K562 (cell line): ENCODE measurements around the gene ENDOD1. TPM values are rescaled to one million over a fixed set of nuclear protein-coding genes. Genes with fewer than 3 reads are reported as not detected.

ENCODE experiments used
- ATAC-seq: fragments of 200-7000 bp; cut with Tn5 transposase; 3 replicates; pipeline ENCODE4 v1.9.1; 2020; ENCODE audit warnings: moderate library complexity
- BruUV-seq: library from RNA; stranded (reverse); fragments of 400-500 nt; replicated peaks from 2 replicates; lab custom pipeline; 2021; lab: Mats Ljungman, UMichigan
- CTCF ChIA-PET: fragments of 300-600 bp; formaldehyde crosslinking; extraction: SDS; loops from one replicate; lab custom pipeline; 2021; ENCODE audit warnings: low intra/inter-chr PET ratio; lab: Yijun Ruan, JAX
- POLR2A ChIA-PET: fragments of 300-600, 350-650 bp; sonication (Branson Sonifier 250); formaldehyde crosslinking; extraction: SDS; loops from one replicate; lab custom pipeline; 2021; ENCODE audit warnings: antibody characterized with exemption, inconsistent platforms; lab: Yijun Ruan, JAX
- DNase-seq, 4 experiments: peaks; one replicate each; pipeline versions ENCODE4 v3.0.0 to v3.0.0-alpha.2; 2011 to 2018; ENCODE audit warnings: low spot score in 3 of 4, mixed read lengths in 3 of 4; ENCODE audit errors: extremely low read depth in 1 of 4
- FAIRE-seq: peaks from 2 replicates; lab custom pipeline; 2011; peaks lifted over from hg19 to GRCh38; lab: Jason Lieb, UNC
- H2AFZ ChIP-seq: 2 replicates; pipeline ENCODE4 v1.6.0; 2011; ENCODE audit warnings: low read depth, low read length, control low read depth, inconsistent platforms
- H3K27ac ChIP-seq: fragments of 200-600 bp; 3 replicates; pipeline ENCODE4 v1.8.0; 2011; ENCODE audit warnings: low read depth, mild to moderate bottlenecking, control low read depth, inconsistent platforms, low read length, moderate library complexity, mixed read lengths; ENCODE audit errors: extremely low read depth
- H3K27me3 ChIP-seq, 2 experiments: fragments of 300-600 bp in 1 of 2; 2 replicates in 1 of 2; 3 replicates in 1 of 2; pipeline versions ENCODE4 v1.6.0 to v1.8.0; 2011; ENCODE audit warnings: inconsistent platforms in 2 of 2, low read length in 2 of 2, mild to moderate bottlenecking in 1 of 2, mixed read lengths in 1 of 2, moderate library complexity in 1 of 2; ENCODE audit not compliant: control insufficient read depth in 2 of 2, insufficient read depth in 2 of 2
- H3K36me3 ChIP-seq: fragments of 300-600 bp; 3 replicates; pipeline ENCODE4 v1.8.0; 2011; ENCODE audit warnings: mild to moderate bottlenecking, low read length, inconsistent platforms; ENCODE audit not compliant: control insufficient read depth, insufficient read depth
- H3K4me1 ChIP-seq, 2 experiments: fragments of 200-600 bp in 1 of 2; replicated peaks in 1 of 2; 2 replicates in 1 of 2; 3 replicates in 1 of 2; pipeline versions ENCODE4 v1.5.1 to v1.8.0; 2011; ENCODE audit warnings: inconsistent platforms in 2 of 2, low read length in 2 of 2, mild to moderate bottlenecking in 1 of 2, mixed read lengths in 1 of 2, moderate library complexity in 1 of 2; ENCODE audit not compliant: control insufficient read depth in 2 of 2, insufficient read depth in 2 of 2
- H3K4me2 ChIP-seq: 2 replicates; pipeline ENCODE4 v1.6.1; 2011; ENCODE audit warnings: low read length, control low read depth, inconsistent platforms, mixed read lengths; ENCODE audit not compliant: insufficient read depth
- H3K4me3 ChIP-seq: fragments of 200-600 bp; sonication (generic), shearing (Covaris generic); 2 replicates; pipeline ENCODE4 v1.5.1; 2016; ENCODE audit warnings: control low read depth, inconsistent platforms
- H3K79me2 ChIP-seq: fragments of 200-600 bp; 3 replicates; pipeline ENCODE4 v1.8.0; 2011; ENCODE audit warnings: low read length, inconsistent platforms; ENCODE audit not compliant: control insufficient read depth, insufficient read depth
- H3K9ac ChIP-seq, 2 experiments: 2 replicates each; pipeline versions ENCODE4 v1.6.0 to v1.6.1; 2011; ENCODE audit warnings: low read depth in 2 of 2, low read length in 2 of 2, control low read depth in 1 of 2, inconsistent platforms in 1 of 2, mild to moderate bottlenecking in 1 of 2, mixed read lengths in 1 of 2; ENCODE audit not compliant: insufficient read depth in 1 of 2
- H3K9me1 ChIP-seq: one replicate; pipeline ENCODE4 v1.6.0; 2011; ENCODE audit warnings: inconsistent platforms, mild to moderate bottlenecking, low read length, moderate library complexity; ENCODE audit not compliant: control insufficient read depth, insufficient read depth
- H3K9me3 ChIP-seq: replicated peaks from 2 replicates; pipeline ENCODE4 v1.5.1; 2011; ENCODE audit warnings: low read depth, low read length, inconsistent platforms; ENCODE audit not compliant: control insufficient read depth, insufficient read depth
- H4K20me1 ChIP-seq: replicated peaks from 2 replicates; pipeline ENCODE4 v1.6.1; 2011; ENCODE audit warnings: low read length, inconsistent platforms, mixed read lengths; ENCODE audit not compliant: control insufficient read depth, insufficient read depth
- BHLHE40 ChIP-seq: IDR thresholded peaks from 2 replicates; pipeline ENCODE4 v1.6.1; 2011; ENCODE audit warnings: low read length, improper control_type of control experiment
- CTBP1 ChIP-seq: fragments of 450-650 bp; IDR thresholded peaks from 2 replicates; pipeline ENCODE4 v1.6.1; 2016; ENCODE audit warnings: borderline replicate concordance
- FOXK2 ChIP-seq, 2 experiments: fragments of 450-650 bp; IDR thresholded peaks in 1 of 2; conservative IDR thresholded peaks in 1 of 2; 2 replicates each; pipeline ENCODE4 v1.6.1; 2016; ENCODE audit warnings: low read depth in 2 of 2, mild to moderate bottlenecking in 1 of 2
- HMGN3 ChIP-seq: IDR thresholded peaks from 2 replicates; pipeline ENCODE4 v1.6.1; 2011; ENCODE audit warnings: borderline replicate concordance, low read depth, mild to moderate bottlenecking, mixed read lengths, low read length; ENCODE audit not compliant: insufficient read length; ENCODE audit errors: extremely low read depth
- HNRNPLL ChIP-seq: fragments of 200-400 bp; formaldehyde crosslinking; IDR thresholded peaks from 2 replicates; pipeline ENCODE4 v1.6.1; 2017; ENCODE audit warnings: low read length, low read depth, mild to moderate bottlenecking; ENCODE audit not compliant: poor library complexity, severe bottlenecking
- JUND ChIP-seq, 2 experiments: IDR thresholded peaks; 2 replicates in 1 of 2; 3 replicates in 1 of 2; pipeline ENCODE4 v1.6.1; 2011; ENCODE audit warnings: borderline replicate concordance in 2 of 2, low read depth in 2 of 2, low read length in 2 of 2, improper control_type of control experiment in 1 of 2, missing biosample characterization in 1 of 2, missing genetic modification characterization in 1 of 2, missing genetic modification reagents in 1 of 2
- NBN ChIP-seq: fragments of 450-650 bp; IDR thresholded peaks from 2 replicates; pipeline ENCODE4 v1.6.1; 2016; ENCODE audit warnings: low read depth, mild to moderate bottlenecking
- NFRKB ChIP-seq: fragments of 450-650 bp; IDR thresholded peaks from 2 replicates; pipeline ENCODE4 v1.6.1; 2016; ENCODE audit warnings: low read depth
- NR4A1 ChIP-seq, 2 experiments: fragments of 250-450 bp in 1 of 2; fragments of 450-650 bp in 1 of 2; sonication (Bioruptor Pico) in 1 of 2; IDR thresholded peaks; 2 replicates each; pipeline versions ENCODE4 v1.4.0 to v1.6.1; 2016 to 2020; ENCODE audit warnings: mild to moderate bottlenecking in 2 of 2, missing compliant biosample characterization in 1 of 2, missing genetic modification characterization in 1 of 2, moderate library complexity in 1 of 2
- PHB2 ChIP-seq: fragments of 450-650 bp; IDR thresholded peaks from 2 replicates; pipeline ENCODE4 v1.6.1; 2017; ENCODE audit warnings: low read depth
- POLR2AphosphoS5 ChIP-seq: IDR thresholded peaks from 2 replicates; pipeline ENCODE4 v1.6.1; 2011; ENCODE audit warnings: mild to moderate bottlenecking, low read depth, low read length, moderate library complexity; ENCODE audit not compliant: control insufficient read depth, insufficient read depth
- PTBP1 ChIP-seq: fragments of 200-400 bp; formaldehyde crosslinking; IDR thresholded peaks from 2 replicates; pipeline ENCODE4 v1.6.1; 2017; ENCODE audit warnings: low read depth, low read length
- SNRNP70 ChIP-seq: fragments of 200-400 bp; formaldehyde crosslinking; optimal IDR thresholded peaks from 2 replicates; pipeline ENCODE3; 2017; ENCODE audit warnings: low read depth, low read length
- TCF7L2 ChIP-seq: fragments of 150-350 bp; IDR thresholded peaks from 2 replicates; pipeline ENCODE4 v1.6.1; 2016; ENCODE audit warnings: low read depth, mild to moderate bottlenecking, low read length, moderate library complexity
- THAP7 ChIP-seq: fragments of 250-450 bp; sonication (Bioruptor Pico); IDR thresholded peaks from 2 replicates; pipeline ENCODE4 v1.5.0; 2021
- XRCC4 ChIP-seq: IDR thresholded peaks from one replicate; pipeline ENCODE4 v1.6.1; 2011; ENCODE audit not compliant: insufficient read depth, insufficient read length; ENCODE audit errors: extremely low read depth
- ZNF133 ChIP-seq: fragments of 250-450 bp; sonication (Bioruptor Pico); IDR thresholded peaks from 2 replicates; pipeline ENCODE4 v1.4.0; 2020; ENCODE audit warnings: mild to moderate bottlenecking
- ZNF232 ChIP-seq: sonication (generic); formaldehyde crosslinking; IDR thresholded peaks from 2 replicates; pipeline ENCODE4 v1.8.0; 2022; ENCODE audit warnings: mild to moderate bottlenecking, missing genetic modification reagents
- ZNF24 ChIP-seq: fragments of 450-650 bp; IDR thresholded peaks from 2 replicates; pipeline ENCODE4 v1.6.1; 2016
- ZNF282 ChIP-seq: sonication (generic); formaldehyde crosslinking; IDR thresholded peaks from 2 replicates; pipeline ENCODE4 v1.8.1; 2023; ENCODE audit warnings: missing genetic modification reagents
- ZNF561 ChIP-seq: fragments of 450-650 bp; formaldehyde crosslinking; conservative IDR thresholded peaks from 2 replicates; pipeline ENCODE4 v1.4.0; 2020; ENCODE audit warnings: mild to moderate bottlenecking, moderate library complexity
- ZNF75A ChIP-seq: fragments of 450-650 bp; formaldehyde crosslinking; IDR thresholded peaks from 2 replicates; pipeline ENCODE4 v1.4.0; 2020; ENCODE audit warnings: mild to moderate bottlenecking
- ZSCAN29 ChIP-seq: fragments of 450-650 bp; IDR thresholded peaks from 2 replicates; pipeline ENCODE4 v1.6.1; 2017
- WGBS: fragments of 100-300 bp; shearing (Covaris generic); methylation state at CpG from one replicate; pipeline ENCODE4 v1.1.6; 2016; ENCODE audit warnings: low coverage, mixed read lengths; ENCODE audit not compliant: insufficient coverage; ENCODE audit errors: missing lambda C conversion rate; 5-methylcytosine and 5-hydroxymethylcytosine counted together
- in situ Hi-C: fragments of 300-500 bp; cut with MboI; formaldehyde crosslinking; loops from 4 replicates; pipeline ENCODE4 v1.15.0; 2018; ENCODE audit warnings: inconsistent platforms, mixed read lengths
- intact Hi-C: fragments of 100-400 bp; cut with micrococcal nuclease; formaldehyde crosslinking; loops from 2 replicates; pipeline ENCODE4 v1.14.2; 2022
- polyA plus RNA-seq, 8 experiments: library from polyadenylated mRNA; depleted of rRNA in 4 of 8; stranded (reverse) in 5 of 8; unstranded in 3 of 8; fragments of >200 nt; fragmentation: Nextera tagmentation in 2 of 8; fragmentation: Illumina TruSeq in 1 of 8; extraction: Ambion mirVana in 2 of 8; extraction: Trizol in 1 of 8; gene quantifications; 2 replicates each; pipeline versions ENCODE4 v1.2.1 to v1.2.3, GENCODE V29; 2011 to 2014; ENCODE audit warnings: inconsistent platforms in 1 of 8, missing spikeins in 1 of 8
- total RNA-seq, 7 experiments: library from RNA; depleted of rRNA in 6 of 7; stranded (reverse); fragments of >200 nt in 6 of 7; fragmentation: Illumina TruSeq in 2 of 7; extraction: Trizol in 2 of 7; gene quantifications; 2 replicates each; pipeline versions ENCODE4 v1.2.1 to v1.2.3, GENCODE V29; 2011 to 2021; ENCODE audit warnings: low replicate concordance in 1 of 7

Gene ENDOD1
- total and polyA plus RNA-seq, 9 of the 15 experiments (the other 6 are each of a cell fraction or from before 2014, with no cell fraction given): 4.2 to 11.8 (median 9.3) TPM

- Histone ChIP-seq H2AFZ (no peak overlapping the region), H4K20me1 (0 out of 2 replicates have a peak, but pooled peaks cover 5% of the 10 kb centered on the region), H3K27ac (peak overlapping the region; percentile 88), H3K79me2 (no peaks in the 10 kb centered on the region; the same call in 2 of the 3 replicates), H3K9me1 (no peaks in the 10 kb centered on the region), H3K9ac (peak overlapping the region in 1 of 2 experiments; percentile 78; a peak in 2 of 4 replicates), H3K27me3 (no peaks in the 10 kb centered on the region), H3K4me2 (peak overlapping the region; percentile 78), H3K36me3 (peaks cover 3% of the 10 kb centered on the region; the same call in 2 of the 3 replicates), H3K4me3 (no peak overlapping the region), H3K4me1 (peaks cover 20 to 49% of the 10 kb centered on the region in 2 experiments), H3K9me3 (no peaks in the 10 kb centered on the region)
- in situ Hi-C loops (no loop called here), intact Hi-C loops (loop anchor here (1.0 kb wide), 1 partner anchor 40 kb away; no protein-coding TSS in a partner anchor)
- ATAC-seq (peak; percentile 84), FAIRE-seq (peak; percentile 93), DNase-seq (peak; percentile 70 to 92 (median 79))
- ChIA-PET CTCF (no interaction called here), POLR2A (interaction anchor here (0.7 to 2.7 kb wide), 13 partner anchors 10 to 188 kb away, joined by 3 to 12 read pairs (median 4); no protein-coding TSS in a partner anchor)
- WGBS: 3% methylated on average over 6 of the region's 6 CpGs
- no TSS peak for BruUV-seq
- TF ChIP-seq CTBP1: peak; percentile 85
- no peak for TF ChIP-seq NFRKB
- TF ChIP-seq HNRNPLL: no peak
- no peak for TF ChIP-seq ZNF133 (CRISPR knock-in tag)
- peak; percentile 87 for TF ChIP-seq POLR2AphosphoS5
- TF ChIP-seq PHB2: no peak
- TF ChIP-seq BHLHE40: peak; percentile 50; the same call in 1 of the 2 replicates
- no peak for TF ChIP-seq PTBP1
- TF ChIP-seq THAP7 (CRISPR knock-in tag): no peak
- TF ChIP-seq ZNF24: no peak
- TF ChIP-seq ZNF232 (CRISPR knock-in tag): no peak
- no peak for TF ChIP-seq ZSCAN29
- TF ChIP-seq FOXK2 (conservative IDR thresholded peaks at IDR 0.05 in 1 of 2, IDR thresholded peaks at IDR 0.05 in 1 of 2; ENCODE audit: low read depth in 2 of 2): no peak
- no peak for TF ChIP-seq ZNF561 (CRISPR knock-in tag)
- TF ChIP-seq ZNF75A (CRISPR knock-in tag): no peak
- TF ChIP-seq SNRNP70: no peak
- no peak for TF ChIP-seq ZNF282
- peak; percentile 95 for TF ChIP-seq JUND (IDR thresholded peaks at IDR 0.05; ENCODE audit: borderline replicate concordance, low read depth, low read length)
- peak; percentile 95; the same call in 2 of the 3 replicates for TF ChIP-seq JUND (tag; IDR thresholded peaks at IDR 0.05; ENCODE audit: borderline replicate concordance, low read depth, low read length)
- peak; percentile 74 for TF ChIP-seq NBN
- TF ChIP-seq TCF7L2: no peak
- TF ChIP-seq XRCC4: no peak
- TF ChIP-seq HMGN3: no peak
- no peak for TF ChIP-seq NR4A1 (CRISPR knock-in tag; IDR thresholded peaks at IDR 0.05)
- TF ChIP-seq NR4A1 (tag; IDR thresholded peaks at IDR 0.05): no peak
Observed at GRCh38 chr11:95108671-95109551, 19.3 kb downstream of the ENDOD1 start.
